Stimulated activated CD4-positive, alpha-beta T cell treated with anti-CD3 and anti-CD28 coated beads, TNF-alpha, amount 100 ng/mL, for 48 hours (primary cell): Measurements from ENCODE around the gene OR6K6.

Experiments used
- DNase-seq, 3 donors: peaks; one replicate each; pipeline ENCODE4 v3.0.0-alpha.2; 2020; ENCODE audit warnings: low read depth in 3 of 3

OR6K6 gene

GRCh38 chr1:158754420-158754819 is at the start of gene OR6K6:
Gene OR6K6 (plus strand): TSS chr1:158754720. CDS start chr1:158754888, 168 bp downstream.
- no peak for DNase-seq

- DNase-seq: no peak
These were observed 48.4 kb upstream of the OR6K6 start for GRCh38 chr1:158706096-158706495.

GRCh38 chr1:158711098-158711497 is 43.4 kb upstream of the OR6K6 start:
- DNase-seq: no peak

- DNase-seq: no peak
These were observed 39.8 kb upstream of the OR6K6 start for GRCh38 chr1:158714754-158715153.

GRCh38 chr1:158716335-158716734 is 38.2 kb upstream of the OR6K6 start:
- no peak for DNase-seq

- DNase-seq: no peak
These were observed 37.2 kb upstream of the OR6K6 start for GRCh38 chr1:158717344-158717743.

- no peak for DNase-seq
These were observed 34.9 kb upstream of the OR6K6 start for GRCh38 chr1:158719664-158720063.

GRCh38 chr1:158720620-158721019 is 33.9 kb upstream of the OR6K6 start, which contains the start of gene OR6K3:
Gene OR6K3 (minus strand): TSS chr1:158720720. CDS start chr1:158718115, 2,605 bp downstream.
- no peak for DNase-seq

GRCh38 chr1:158724442-158724841 is 30.1 kb upstream of the OR6K6 start:
- no peak for DNase-seq

- no peak for DNase-seq
These were observed 25.9 kb upstream of the OR6K6 start for GRCh38 chr1:158728510-158729225.

GRCh38 chr1:158730453-158730852 is 24.1 kb upstream of the OR6K6 start:
- no peak for DNase-seq

GRCh38 chr1:158731707-158732106 is 22.8 kb upstream of the OR6K6 start:
- no peak for DNase-seq

- DNase-seq: no peak
These were observed 22.0 kb upstream of the OR6K6 start for GRCh38 chr1:158732524-158732923.

GRCh38 chr1:158735848-158736247 is 18.7 kb upstream of the OR6K6 start:
- no peak for DNase-seq

- no peak for DNase-seq
These were observed 2.3 kb upstream of the OR6K6 start for GRCh38 chr1:158752155-158752712.

GRCh38 chr1:158771950-158772866 is 17.7 kb downstream of the OR6K6 start, which contains the start of gene OR6N1:
Gene OR6N1 (minus strand): TSS chr1:158772195. CDS start chr1:158766682, 5,513 bp downstream.
- no peak for DNase-seq

GRCh38 chr1:158781104-158781503 is 26.6 kb downstream of the OR6K6 start, which contains the start of gene OR6N2:
Gene OR6N2 (minus strand): TSS chr1:158781204. CDS start chr1:158777635, 3,569 bp downstream.
- no peak for DNase-seq

GRCh38 chr1:158793604-158794003 is 39.1 kb downstream of the OR6K6 start:
- peak in 2 of 3 donors; percentile 9 to 24 for DNase-seq

- no peak for DNase-seq
These were observed 39.7 kb downstream of the OR6K6 start for GRCh38 chr1:158794247-158794646.

GRCh38 chr1:158798531-158798930 is 44.0 kb downstream of the OR6K6 start:
- no peak for DNase-seq

- DNase-seq: no peak
These were observed 45.2 kb downstream of the OR6K6 start for GRCh38 chr1:158799689-158800088.

GRCh38 chr1:158800526-158800925 is 46.0 kb downstream of the OR6K6 start:
- no peak for DNase-seq
